ENCODE measurements around the gene EEF2K. TPM values are rescaled to one million over a fixed set of nuclear protein-coding genes. Genes with fewer than 3 reads are reported as not detected.

EEF2K gene
- total RNA-seq, 1 experiment from 2014 or later, result 31.0 TPM

DNA sequence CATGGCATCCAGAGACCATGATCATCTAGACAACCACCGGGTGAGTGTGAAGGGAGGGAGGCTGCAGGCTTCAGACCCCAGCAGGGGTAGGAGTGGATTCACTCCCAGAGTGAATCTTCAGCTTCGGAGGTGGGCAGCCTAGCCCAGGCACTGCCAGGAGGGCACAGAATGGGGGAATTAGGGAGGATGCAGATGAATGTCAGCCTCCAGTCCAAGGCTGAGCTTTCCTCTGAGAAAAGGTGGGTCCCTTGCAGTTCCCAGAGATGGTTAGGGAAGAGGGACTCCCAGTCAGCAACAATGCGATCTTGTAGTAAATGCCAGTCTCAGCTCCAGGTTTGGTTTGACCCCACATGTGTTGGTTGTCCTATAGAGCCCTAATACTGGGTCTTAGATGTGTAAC, 54.4 kb downstream of the EEF2K start:
- Histone ChIP-seq H3K9me2 (ENCODE audit: insufficient read depth) (no peaks in the 10 kb centered on the region), H3K27ac (ENCODE audit: low read depth, low read length) (no peak overlapping the region), H4K20me1 (ENCODE audit: insufficient read depth) (no peaks in the 10 kb centered on the region), H3K4me2 (ENCODE audit: low read length) (no peak overlapping the region), H3K27me3 (ENCODE audit: insufficient read depth, low read length) (no peaks in the 10 kb centered on the region), H3K36me3 (ENCODE audit: control insufficient read depth in 1 of 2, insufficient read depth in 2 of 2, low read length in 2 of 2) (peaks cover 23 to 34% of the 10 kb centered on the region in 2 experiments), H3K4me1 (ENCODE audit: control insufficient read depth in 1 of 2, insufficient read depth in 2 of 2, low read length in 2 of 2) (no peaks in the 10 kb centered on the region), H3K79me2 (ENCODE audit: insufficient read depth, low read length) (no peaks in the 10 kb centered on the region), H3K9me3 (ENCODE audit: control insufficient read depth in 1 of 2, insufficient read depth in 1 of 2, low read depth in 1 of 2, low read length in 2 of 2) (no peaks in the 10 kb centered on the region; a peak in 1 of 4 replicates), H3K9ac (ENCODE audit: low read length) (no peak overlapping the region), H2AFZ (ENCODE audit: low read depth, low read length, poor library complexity, severe bottlenecking) (no peak overlapping the region), H3K4me3 (replicated peaks in 1 of 2; ENCODE audit: low read depth in 1 of 2, low read length in 2 of 2) (no peak overlapping the region)
- ChIA-PET POLR2A (no interaction called here), RAD21 (ENCODE audit: low non-redundant PET in 1 of 2, low total read pairs in 2 of 2, uncharacterized antibody in 2 of 2, unreplicated experiment in 2 of 2) (no interaction called here), CTCF (no interaction called here)
- no TSS peak for BruUV-seq (replicated peaks)
- ATAC-seq (no peak), DNase-seq (ENCODE audit: low read depth, low spot score) (no peak)
- TF ChIP-seq, protein P1, sequence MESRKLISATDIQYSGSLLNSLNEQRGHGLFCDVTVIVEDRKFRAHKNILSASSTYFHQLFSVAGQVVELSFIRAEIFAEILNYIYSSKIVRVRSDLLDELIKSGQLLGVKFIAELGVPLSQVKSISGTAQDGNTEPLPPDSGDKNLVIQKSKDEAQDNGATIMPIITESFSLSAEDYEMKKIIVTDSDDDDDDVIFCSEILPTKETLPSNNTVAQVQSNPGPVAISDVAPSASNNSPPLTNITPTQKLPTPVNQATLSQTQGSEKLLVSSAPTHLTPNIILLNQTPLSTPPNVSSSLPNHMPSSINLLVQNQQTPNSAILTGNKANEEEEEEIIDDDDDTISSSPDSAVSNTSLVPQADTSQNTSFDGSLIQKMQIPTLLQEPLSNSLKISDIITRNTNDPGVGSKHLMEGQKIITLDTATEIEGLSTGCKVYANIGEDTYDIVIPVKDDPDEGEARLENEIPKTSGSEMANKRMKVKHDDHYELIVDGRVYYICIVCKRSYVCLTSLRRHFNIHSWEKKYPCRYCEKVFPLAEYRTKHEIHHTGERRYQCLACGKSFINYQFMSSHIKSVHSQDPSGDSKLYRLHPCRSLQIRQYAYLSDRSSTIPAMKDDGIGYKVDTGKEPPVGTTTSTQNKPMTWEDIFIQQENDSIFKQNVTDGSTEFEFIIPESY (IDR thresholded peaks at IDR 0.05; ENCODE audit: extremely low read depth, insufficient replicate concordance, low read length), result no peak
- TF ChIP-seq SIN3A (IDR thresholded peaks at IDR 0.05; ENCODE audit: low read depth) (no peak), JUND (IDR thresholded peaks at IDR 0.05) (no peak), POLR2AphosphoS5 (IDR thresholded peaks at IDR 0.05; ENCODE audit: low read depth, low read length) (no peak)
- intact Hi-C loops (cut with micrococcal nuclease), result no loop called here

DNA sequence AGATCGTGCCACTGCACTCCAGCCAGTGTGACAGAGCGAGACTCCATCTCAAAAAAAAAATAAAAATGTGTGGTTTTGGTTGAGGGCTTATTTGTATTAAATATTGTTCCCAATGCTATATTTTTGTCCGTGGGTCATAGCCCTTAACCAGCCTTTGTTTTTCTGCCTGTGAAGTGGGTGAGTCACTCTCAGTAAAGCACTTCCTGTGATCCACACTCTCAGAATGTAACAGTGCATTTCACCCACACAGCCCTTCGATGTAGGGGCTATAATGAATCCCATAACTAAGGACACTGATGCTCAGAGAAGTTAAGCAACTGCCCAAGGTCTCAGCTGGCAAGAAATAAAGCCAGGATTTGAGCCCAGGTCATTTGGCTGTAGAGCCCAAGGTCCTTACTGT, 56.4 kb downstream of the EEF2K start:
- no peaks in the 10 kb centered on the region for H3K4me1 ChIP-seq (ENCODE audit: control insufficient read depth in 1 of 2, insufficient read depth in 2 of 2, low read length in 2 of 2)
- peaks cover 21 to 32% of the 10 kb centered on the region in 2 experiments for H3K36me3 ChIP-seq (ENCODE audit: control insufficient read depth in 1 of 2, insufficient read depth in 2 of 2, low read length in 2 of 2)
- POLR2A ChIA-PET, result no interaction called here
- TF ChIP-seq EZH2 (IDR thresholded peaks at IDR 0.05) (no peak), ZNF274 (IDR thresholded peaks at IDR 0.05; ENCODE audit: low read depth, low read length) (no peak), SP1 (IDR thresholded peaks at IDR 0.05; ENCODE audit: low read depth) (no peak), ELF1 (IDR thresholded peaks at IDR 0.05; ENCODE audit: borderline replicate concordance, low read depth) (no peak), RAD21 (IDR thresholded peaks at IDR 0.05; ENCODE audit: low read depth) (no peak)
- TF ChIP-seq, protein P2, sequence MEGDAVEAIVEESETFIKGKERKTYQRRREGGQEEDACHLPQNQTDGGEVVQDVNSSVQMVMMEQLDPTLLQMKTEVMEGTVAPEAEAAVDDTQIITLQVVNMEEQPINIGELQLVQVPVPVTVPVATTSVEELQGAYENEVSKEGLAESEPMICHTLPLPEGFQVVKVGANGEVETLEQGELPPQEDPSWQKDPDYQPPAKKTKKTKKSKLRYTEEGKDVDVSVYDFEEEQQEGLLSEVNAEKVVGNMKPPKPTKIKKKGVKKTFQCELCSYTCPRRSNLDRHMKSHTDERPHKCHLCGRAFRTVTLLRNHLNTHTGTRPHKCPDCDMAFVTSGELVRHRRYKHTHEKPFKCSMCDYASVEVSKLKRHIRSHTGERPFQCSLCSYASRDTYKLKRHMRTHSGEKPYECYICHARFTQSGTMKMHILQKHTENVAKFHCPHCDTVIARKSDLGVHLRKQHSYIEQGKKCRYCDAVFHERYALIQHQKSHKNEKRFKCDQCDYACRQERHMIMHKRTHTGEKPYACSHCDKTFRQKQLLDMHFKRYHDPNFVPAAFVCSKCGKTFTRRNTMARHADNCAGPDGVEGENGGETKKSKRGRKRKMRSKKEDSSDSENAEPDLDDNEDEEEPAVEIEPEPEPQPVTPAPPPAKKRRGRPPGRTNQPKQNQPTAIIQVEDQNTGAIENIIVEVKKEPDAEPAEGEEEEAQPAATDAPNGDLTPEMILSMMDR (IDR thresholded peaks at IDR 0.05 in 2 of 3, conservative IDR thresholded peaks at IDR 0.05 in 1 of 3; ENCODE audit: borderline replicate concordance in 1 of 3, insufficient read depth in 1 of 3, low read depth in 2 of 3, low read length in 2 of 3), result no peak
- TF ChIP-seq, protein P1 (IDR thresholded peaks at IDR 0.05; ENCODE audit: extremely low read depth, insufficient replicate concordance, low read length), result no peak

More for the DNA sequence above, 56.4 kb downstream of the EEF2K start:
- BruUV-seq (replicated peaks), result no TSS peak
- Histone ChIP-seq H2AFZ (ENCODE audit: low read depth, low read length, poor library complexity, severe bottlenecking) (no peak overlapping the region), H3K4me3 (replicated peaks in 1 of 2; ENCODE audit: low read depth in 1 of 2, low read length in 2 of 2) (no peak overlapping the region), H3K79me2 (ENCODE audit: insufficient read depth, low read length) (no peaks in the 10 kb centered on the region), H3K9me3 (ENCODE audit: control insufficient read depth in 1 of 2, insufficient read depth in 1 of 2, low read depth in 1 of 2, low read length in 2 of 2) (no peaks in the 10 kb centered on the region), H3K27me3 (ENCODE audit: insufficient read depth, low read length) (no peaks in the 10 kb centered on the region), H3K9ac (ENCODE audit: low read length) (no peak overlapping the region), H4K20me1 (ENCODE audit: insufficient read depth) (no peaks in the 10 kb centered on the region), H3K27ac (ENCODE audit: low read depth, low read length) (no peak overlapping the region), H3K9me2 (ENCODE audit: insufficient read depth) (no peaks in the 10 kb centered on the region), H3K4me2 (ENCODE audit: low read length) (no peak overlapping the region)
- intact Hi-C loops (cut with micrococcal nuclease), result no loop called here
- DNase-seq (ENCODE audit: low read depth, low spot score) (no peak), ATAC-seq (no peak)
- ChIA-PET RAD21 (ENCODE audit: low non-redundant PET in 1 of 2, low total read pairs in 2 of 2, uncharacterized antibody in 2 of 2, unreplicated experiment in 2 of 2) (no interaction called here), CTCF (no interaction called here)
